GM10248 (cell line): ENCODE measurements around the gene NR3C2.

Experiments used
- CTCF ChIA-PET: fragments of 300-600 bp; sonication (Branson Sonifier 250); formaldehyde crosslinking; extraction: SDS; loops from one replicate; lab custom pipeline; 2021; ENCODE audit warnings: antibody characterized with exemption; lab: Yijun Ruan, JAX
- POLR2A ChIA-PET: fragments of 350-650 bp; sonication (Branson Sonifier 250); formaldehyde crosslinking; extraction: SDS; loops from one replicate; lab custom pipeline; 2020; ENCODE audit warnings: antibody characterized with exemption; lab: Yijun Ruan, JAX
- DNase-seq: peaks from one replicate; pipeline ENCODE4 v3.0.0; 2012; ENCODE audit errors: extremely low spot score
- CTCF ChIP-seq: IDR thresholded peaks from 2 replicates; pipeline ENCODE4 v1.5.1; 2012; ENCODE audit warnings: mild to moderate bottlenecking, low read depth; ENCODE audit errors: extremely low read depth, missing control alignments, control extremely low read depth

The NR3C2 gene

GRCh38 chr4:148061795-148062194 lies 380.4 kb downstream of the NR3C2 start:
- CTCF ChIA-PET = interaction anchor here (0.9 kb wide), 2 partner anchors 9 to 17 kb away, joined by 3 to 4 read pairs; no protein-coding TSS in a partner anchor

GRCh38 chr4:148061141-148061481 lies 381.1 kb downstream of the NR3C2 start:
- CTCF ChIA-PET = interaction anchor here (0.7 to 0.9 kb wide), 3 partner anchors 10 to 16 kb away, joined by 3 to 4 read pairs (median 3); no protein-coding TSS in a partner anchor
- no peak for TF ChIP-seq CTCF
- POLR2A ChIA-PET = no interaction called here
- no peak for DNase-seq

More at GRCh38 chr4:148061795-148062194, 380.4 kb downstream of the NR3C2 start:
- TF ChIP-seq CTCF = no peak
- POLR2A ChIA-PET = no interaction called here
- no peak for DNase-seq

- ChIA-PET CTCF (interaction anchor here (0.7 to 2.6 kb wide), 4 partner anchors 11 to 19 kb away, joined by 3 to 7 read pairs (median 4); no protein-coding TSS in a partner anchor), POLR2A (no interaction called here)
- TF ChIP-seq CTCF = no peak
- no peak for DNase-seq
Measured at GRCh38 chr4:148060264-148061140, 381.7 kb downstream of the NR3C2 start.

GRCh38 chr4:148059617-148060180 lies 382.5 kb downstream of the NR3C2 start:
- ChIA-PET POLR2A (no interaction called here), CTCF (interaction anchor here (1.1 to 2.6 kb wide), 3 partner anchors 11 to 18 kb away, joined by 3 to 7 read pairs (median 4); no protein-coding TSS in a partner anchor)
- no peak for TF ChIP-seq CTCF
- DNase-seq = no peak

GRCh38 chr4:148057984-148058859 lies 384.0 kb downstream of the NR3C2 start:
- ChIA-PET POLR2A (no interaction called here), CTCF (interaction anchor here (0.8 to 3.7 kb wide), 5 partner anchors 13 to 115 kb away, joined by 3 to 15 read pairs (median 4); no protein-coding TSS in a partner anchor)
- no peak for TF ChIP-seq CTCF
- DNase-seq = no peak
